GM15510 (cell line): ENCODE measurements around the gene GNB3.

ENCODE experiments used
- POLR2A ChIP-seq: IDR thresholded peaks from 3 replicates; pipeline ENCODE4 v1.6.1; 2011; ENCODE audit warnings: borderline replicate concordance; ENCODE audit not compliant: insufficient read length; ENCODE audit errors: extremely low read depth

GNB3 gene

DNA sequence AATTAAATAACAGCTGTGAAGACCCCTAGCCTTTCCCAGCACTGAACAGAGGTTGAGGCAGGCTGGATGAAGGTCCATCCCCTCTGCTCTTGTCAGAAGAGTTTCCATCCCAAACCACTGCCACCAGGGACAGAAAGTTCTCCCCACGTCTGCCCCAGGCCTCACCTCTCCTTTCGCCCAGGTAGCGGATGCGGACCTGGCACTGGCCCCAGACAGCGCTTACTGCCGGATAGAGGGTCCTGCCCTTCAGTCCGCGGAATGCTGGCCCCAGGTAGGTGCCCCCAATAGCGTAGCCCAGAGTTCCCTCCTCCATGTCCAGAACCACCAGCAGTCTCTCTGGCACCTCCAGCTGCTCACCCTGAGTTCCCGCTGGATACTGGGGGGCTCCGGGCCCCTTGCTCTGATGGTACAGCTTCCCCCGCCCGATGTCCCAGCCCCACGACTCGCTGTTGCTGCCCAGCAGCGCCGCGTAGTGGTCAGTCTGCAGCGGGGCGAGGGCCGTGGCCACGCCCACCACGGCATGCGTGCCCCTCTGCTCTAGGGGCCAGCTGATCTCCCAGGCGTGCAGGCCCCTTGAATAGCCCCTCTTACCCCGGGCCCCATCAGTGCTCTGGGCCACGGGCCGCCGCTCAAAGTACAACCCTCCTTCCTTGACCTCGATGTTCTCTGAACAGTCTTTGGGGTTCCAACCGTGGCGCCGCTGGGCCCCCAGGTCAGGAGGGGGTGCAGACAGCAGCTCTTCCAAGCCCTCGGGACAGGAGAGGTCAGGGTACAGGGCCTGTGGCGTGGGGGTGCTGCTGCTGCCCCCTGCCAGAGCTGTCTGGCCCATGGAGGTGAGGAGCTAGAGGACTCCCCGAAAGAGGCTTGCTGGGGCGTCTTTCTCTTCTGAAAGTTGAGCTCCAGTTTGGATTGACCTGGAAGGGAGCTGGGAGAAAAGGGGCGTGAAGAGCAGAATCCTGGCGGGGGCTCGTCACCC, 31.6 kb downstream of the GNB3 start:
- peak; percentile 45 for TF ChIP-seq POLR2A

DNA sequence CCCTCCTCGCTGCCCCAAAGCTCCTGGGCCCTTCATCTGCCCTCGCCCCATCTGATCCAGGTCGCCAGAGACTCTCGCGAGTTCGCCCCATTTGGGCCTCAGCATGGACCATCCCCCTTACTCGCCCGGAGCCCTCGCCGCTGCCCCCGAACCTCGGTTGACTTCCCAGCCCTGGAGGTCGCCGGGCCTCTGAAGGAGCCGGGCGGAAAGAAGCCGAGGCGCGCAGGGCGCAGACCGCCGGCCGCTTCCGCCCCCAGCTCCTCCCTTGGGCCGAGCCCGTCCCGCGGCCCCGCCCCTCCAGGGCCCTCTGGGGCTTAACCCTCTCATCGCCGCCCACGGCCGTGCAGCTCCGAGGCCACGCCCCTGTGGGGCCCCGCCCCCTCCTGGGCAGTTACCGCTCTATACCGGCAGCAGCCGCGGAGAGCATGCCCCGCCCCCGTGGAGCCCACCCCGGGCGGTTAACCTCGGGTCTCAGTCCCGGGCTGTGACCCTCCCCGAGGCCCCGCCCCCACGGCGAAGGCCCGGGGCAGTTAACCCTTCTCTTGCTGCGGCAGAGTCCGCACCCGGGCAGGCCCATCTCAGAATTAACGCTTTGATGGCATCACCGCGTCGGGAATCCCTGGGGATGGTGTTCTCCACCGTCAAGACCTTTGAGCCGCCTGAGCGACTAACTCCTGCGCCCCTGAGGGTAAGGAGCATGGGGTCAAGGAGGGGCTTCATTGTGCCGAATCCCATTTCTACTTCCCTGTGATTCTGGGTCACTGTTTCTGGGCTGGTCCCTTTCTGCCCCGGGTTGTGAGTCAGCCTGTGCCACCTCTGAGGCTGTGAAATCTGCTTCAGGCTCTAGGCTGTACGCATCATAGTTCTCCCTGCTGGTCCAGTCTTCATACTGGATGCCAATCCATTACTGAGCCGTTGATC, 32.6 kb downstream of the GNB3 start, which contains the start of gene SPSB2:
Gene SPSB2 (minus strand): TSS at position 210 of the 921 bp plus-strand sequence. CDS start 402 bp downstream, outside the sequence.
- peak; percentile 69 for TF ChIP-seq POLR2A

DNA sequence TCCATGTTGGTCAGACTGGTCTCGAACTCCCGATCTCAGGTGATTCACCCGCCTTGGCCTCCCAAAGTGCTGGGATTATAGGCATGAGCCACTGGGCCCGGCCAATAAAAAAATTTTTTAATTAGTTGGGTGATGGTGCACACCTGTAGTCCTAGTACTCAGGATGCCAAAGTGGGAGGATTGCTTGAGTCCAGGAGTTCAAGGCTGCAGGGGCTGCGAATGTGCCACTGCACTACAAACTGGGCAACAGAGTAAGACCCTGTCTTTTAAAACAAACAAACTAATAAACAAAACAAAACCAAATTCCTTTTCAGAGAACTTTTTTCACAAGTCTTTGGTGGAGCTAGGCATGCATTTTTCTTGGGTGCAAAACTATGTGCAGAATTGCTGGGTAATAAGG, 42.5 kb downstream of the GNB3 start:
- no peak for TF ChIP-seq POLR2A

DNA sequence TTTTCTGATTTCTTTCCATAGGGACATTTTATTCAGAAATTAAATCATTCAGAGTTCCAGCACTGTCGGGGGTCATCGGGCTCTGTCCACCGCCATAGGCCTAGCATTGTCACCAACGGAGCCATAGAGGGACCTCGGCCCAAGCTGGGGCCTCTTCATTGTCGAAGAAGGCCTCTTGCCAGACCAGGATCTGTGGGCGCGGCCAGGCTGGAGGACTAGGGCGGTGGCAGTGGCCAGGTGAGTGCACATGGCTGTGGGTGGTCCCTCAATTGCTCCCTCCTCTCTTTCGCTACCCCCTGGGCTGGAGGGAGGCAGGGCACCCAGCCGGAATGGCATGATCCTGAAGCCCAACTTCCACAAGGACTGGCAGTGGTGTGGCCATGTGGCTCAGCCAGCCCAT, 43.0 kb downstream of the GNB3 start:
- TF ChIP-seq POLR2A: no peak

DNA sequence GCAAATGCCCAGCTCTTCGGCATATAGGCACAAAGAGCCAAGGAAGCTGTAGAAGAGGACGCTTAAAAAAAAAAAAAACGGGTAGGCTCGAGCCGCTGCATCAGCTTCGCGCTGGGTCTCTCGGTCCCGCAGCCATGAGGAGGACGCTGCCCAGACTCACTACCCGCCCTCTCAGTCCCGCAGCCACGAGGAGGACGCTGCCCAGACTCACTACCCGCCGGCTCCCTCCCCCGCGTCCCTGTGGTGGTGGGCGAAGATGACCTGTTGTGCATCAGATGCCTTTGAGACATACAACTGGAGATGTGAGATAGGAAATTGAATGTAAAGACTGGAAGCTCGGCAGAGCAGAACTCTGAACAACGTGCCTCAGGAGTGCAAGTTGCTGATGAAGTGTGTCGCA, 43.8 kb downstream of the GNB3 start:
- no peak for TF ChIP-seq POLR2A

DNA sequence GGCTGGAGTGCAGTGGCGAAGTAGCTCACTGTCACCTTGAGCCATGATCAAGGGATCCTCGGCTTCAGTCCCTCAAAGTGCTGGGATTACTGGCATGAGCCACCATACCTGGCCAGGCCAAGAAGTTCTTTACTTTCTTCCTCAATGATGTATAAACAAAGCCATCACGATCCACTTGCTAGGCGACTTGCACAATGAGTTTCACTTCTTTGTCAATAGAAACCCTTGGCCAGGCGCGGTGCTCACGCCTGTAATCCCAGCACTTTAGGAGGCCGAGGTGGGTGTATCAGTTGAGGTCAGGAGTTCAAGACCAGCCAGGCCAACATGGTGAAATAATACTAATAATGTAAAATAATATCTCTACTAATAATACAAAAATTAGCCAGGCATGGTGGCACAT, 46.7 kb downstream of the GNB3 start:
- no peak for TF ChIP-seq POLR2A

DNA sequence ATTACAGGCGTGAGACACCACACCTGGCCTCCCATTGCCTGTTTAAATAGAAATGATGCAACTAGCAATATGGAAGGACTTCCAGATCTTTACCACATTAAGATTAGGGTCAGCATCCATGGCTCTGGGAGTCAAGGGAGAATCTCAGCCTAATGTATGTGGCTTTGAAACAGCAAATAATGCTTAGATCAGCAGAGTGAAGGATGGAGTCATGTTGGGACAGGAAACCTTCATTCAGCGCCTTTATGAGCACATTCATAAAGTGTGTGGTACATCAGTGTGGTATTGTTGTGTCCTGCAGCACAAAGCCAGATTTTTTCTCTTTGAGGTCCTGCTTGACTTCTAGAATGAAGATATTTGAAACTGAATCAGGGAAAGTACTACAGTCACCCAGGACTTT, 47.6 kb downstream of the GNB3 start:
- no peak for TF ChIP-seq POLR2A

DNA sequence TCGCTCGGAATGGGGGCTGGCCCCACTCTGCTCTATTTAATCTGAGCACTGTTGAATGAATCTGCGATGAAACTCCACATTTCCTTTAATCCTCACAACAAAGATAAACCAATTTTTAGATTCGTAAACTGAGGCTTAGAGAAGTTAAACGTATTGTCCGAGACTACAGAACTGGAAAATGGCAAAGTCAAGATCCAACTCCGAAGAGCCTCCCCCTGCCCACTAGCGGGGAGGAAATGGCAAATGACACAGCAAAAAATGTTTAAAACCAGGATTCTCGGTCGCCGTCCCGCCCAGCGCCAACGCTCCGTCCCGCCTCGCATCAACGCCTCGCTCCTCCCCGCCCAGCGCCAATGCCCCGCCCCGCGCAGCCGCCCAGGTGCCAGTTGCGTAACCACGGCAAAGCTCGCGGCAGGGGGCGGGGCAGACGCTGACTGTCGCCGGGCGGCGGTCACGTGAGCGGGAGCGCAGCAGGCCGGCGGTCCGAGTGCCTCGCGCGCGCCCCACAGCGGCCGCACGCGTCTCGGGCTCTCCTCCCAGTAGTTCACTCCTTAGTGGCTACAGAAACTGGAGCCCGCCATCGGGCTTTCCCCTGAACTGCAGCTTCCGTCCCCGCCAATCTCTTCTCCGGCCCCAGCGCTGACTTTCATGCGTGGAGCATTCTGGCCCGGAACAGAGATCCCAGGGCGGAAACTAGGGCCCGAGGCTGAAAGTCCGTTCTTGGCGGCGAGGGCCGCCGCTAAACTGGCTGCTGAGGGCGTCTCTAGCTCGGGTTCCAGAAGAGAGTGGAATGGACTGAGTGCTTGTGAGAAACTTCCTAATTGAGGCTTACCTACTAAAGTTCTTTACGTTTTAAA, 50.3 kb downstream of the GNB3 start:
- peak; percentile 80 for TF ChIP-seq POLR2A

DNA sequence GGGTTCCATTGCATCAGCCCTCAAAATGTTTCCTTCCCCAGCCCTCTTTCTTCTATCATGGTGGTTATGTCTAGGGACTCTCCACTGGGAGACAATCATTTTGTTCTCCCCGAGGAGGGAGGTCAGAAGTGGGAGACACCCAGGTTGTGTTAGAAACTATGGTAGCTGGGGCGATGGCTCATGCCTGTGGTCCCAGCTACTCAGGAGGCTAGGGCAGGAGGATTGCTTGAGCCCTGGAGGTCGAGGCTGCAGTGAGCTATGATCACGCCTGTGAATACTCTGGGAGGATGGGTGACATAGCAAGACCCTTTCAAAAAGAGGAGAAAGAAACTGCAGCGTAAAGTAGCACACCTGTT, 50.9 kb downstream of the GNB3 start:
- no peak for TF ChIP-seq POLR2A

DNA sequence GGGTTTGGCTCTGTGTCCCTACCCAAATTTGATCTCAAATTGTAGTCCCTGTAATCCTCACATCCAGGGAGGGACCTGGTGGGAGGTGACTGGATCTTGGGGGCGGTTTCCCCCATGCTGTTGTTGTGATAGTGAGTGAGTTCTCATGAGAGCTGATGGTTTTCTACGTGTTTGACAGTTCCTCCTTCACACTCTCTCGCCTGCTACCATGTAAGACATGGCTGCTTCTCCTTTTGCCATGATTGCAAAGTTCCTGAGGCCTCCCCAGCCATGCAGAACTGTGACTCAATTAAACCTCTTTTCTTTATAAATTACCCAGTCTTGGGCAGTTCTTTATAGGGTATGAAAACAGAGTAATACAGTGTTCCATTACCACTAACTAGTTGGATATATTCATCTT, 53.6 kb downstream of the GNB3 start:
- TF ChIP-seq POLR2A: no peak
